SK-N-SH (cell line): ENCODE results near the gene CACFD1. TPM values are rescaled to one million over a fixed set of nuclear protein-coding genes. Genes with fewer than 3 reads are reported as not detected.

ENCODE experiments used
- CTCF ChIA-PET: fragments of 300-600, 350-600 bp; formaldehyde crosslinking; extraction: SDS; loops from one replicate; lab custom pipeline; 2021; lab: Yijun Ruan, JAX
- POLR2A ChIA-PET: fragments of 350-600 bp; sonication (Branson Sonifier 250); formaldehyde crosslinking; extraction: SDS; loops from one replicate; lab custom pipeline; 2020; ENCODE audit warnings: antibody characterized with exemption, inconsistent platforms; lab: Yijun Ruan, JAX
- DNase-seq: peaks from one replicate; pipeline ENCODE4 v3.0.0; 2012
- H2AFZ ChIP-seq: fragments of 200-600 bp; sonication (generic); 2 replicates; pipeline ENCODE4 v1.8.1; 2016; ENCODE audit warnings: antibody characterized with exemption, mild to moderate bottlenecking, low read depth
- H3F3A ChIP-seq: fragments of 200-600 bp; sonication (generic); replicated peaks from 2 replicates; pipeline ENCODE3; 2016; ENCODE audit warnings: antibody characterized with exemption, mild to moderate bottlenecking; ENCODE audit not compliant: insufficient read depth
- H3K27ac ChIP-seq, 2 experiments: fragments of 200-500 bp in 1 of 2; fragments of 200-600 bp in 1 of 2; sonication (Bioruptor generic) in 1 of 2; sonication (generic), shearing (Covaris generic) in 1 of 2; 2 replicates each; pipeline versions ENCODE4 v1.5.1 to v1.6.1; 2014 to 2016; ENCODE audit warnings: low read depth in 2 of 2, inconsistent platforms in 1 of 2, low read length in 1 of 2, mild to moderate bottlenecking in 1 of 2, mixed read lengths in 1 of 2
- H3K27me3 ChIP-seq: fragments of 200-600 bp; sonication (generic), shearing (Covaris generic); 2 replicates; pipeline ENCODE4 v1.6.1; 2016; ENCODE audit warnings: mixed run types; ENCODE audit not compliant: insufficient read depth
- H3K36me3 ChIP-seq, 2 experiments: fragments of 200-500 bp in 1 of 2; fragments of 200-600 bp in 1 of 2; sonication (Bioruptor generic) in 1 of 2; sonication (generic) in 1 of 2; replicated peaks in 1 of 2; 2 replicates each; pipeline versions ENCODE3 to v1.5.1; 2014 to 2016; ENCODE audit warnings: low read length in 1 of 2, mild to moderate bottlenecking in 1 of 2; ENCODE audit not compliant: insufficient read depth in 2 of 2, control insufficient read depth in 1 of 2
- H3K4me1 ChIP-seq, 2 experiments: fragments of 200-500 bp in 1 of 2; fragments of 200-600 bp in 1 of 2; sonication (Bioruptor generic) in 1 of 2; sonication (generic), shearing (Covaris generic) in 1 of 2; 2 replicates each; pipeline versions ENCODE4 v1.5.1 to v1.6.1; 2014 to 2016; ENCODE audit warnings: low read depth in 1 of 2, low read length in 1 of 2, mixed run types in 1 of 2; ENCODE audit not compliant: insufficient read depth in 2 of 2, control insufficient read depth in 1 of 2
- H3K4me2 ChIP-seq: fragments of 200-600 bp; sonication (generic), shearing (Covaris generic); 2 replicates; pipeline ENCODE4 v1.6.1; 2017; ENCODE audit warnings: mixed run types
- H3K4me3 ChIP-seq, 2 experiments: fragments of 200-500 bp in 1 of 2; fragments of 200-600 bp in 1 of 2; sonication (Bioruptor generic) in 1 of 2; sonication (generic), shearing (Covaris generic) in 1 of 2; 2 replicates each; pipeline versions ENCODE4 v1.5.1 to v1.8.1; 2014 to 2016; ENCODE audit warnings: low read depth in 2 of 2, inconsistent platforms in 1 of 2, low read length in 1 of 2, mild to moderate bottlenecking in 1 of 2, mixed read lengths in 1 of 2, moderate library complexity in 1 of 2
- H3K79me2 ChIP-seq: fragments of 200-600 bp; sonication (generic); 2 replicates; pipeline ENCODE4 v1.8.1; 2017; ENCODE audit warnings: mild to moderate bottlenecking; ENCODE audit not compliant: insufficient read depth
- H3K9ac ChIP-seq: fragments of 200-600 bp; sonication (generic); 2 replicates; pipeline ENCODE4 v1.6.1; 2017; ENCODE audit warnings: mixed run types
- H3K9me2 ChIP-seq: fragments of 200-600 bp; sonication (generic); 2 replicates; pipeline ENCODE4 v1.6.1; 2017; ENCODE audit warnings: mixed run types
- H3K9me3 ChIP-seq: fragments of 200-600 bp; sonication (generic); 2 replicates; pipeline ENCODE4 v1.6.1; 2017; ENCODE audit warnings: mixed run types, mild to moderate bottlenecking, moderate library complexity
- H4K20me1 ChIP-seq: fragments of 200-600 bp; sonication (generic); 2 replicates; pipeline ENCODE4 v1.6.1; 2017; ENCODE audit warnings: mild to moderate bottlenecking, mixed run types; ENCODE audit not compliant: insufficient read depth
- CTCF ChIP-seq: fragments of 200-600 bp; sonication (generic); IDR thresholded peaks from 2 replicates; pipeline ENCODE4 v1.6.1; 2017; ENCODE audit warnings: antibody characterized with exemption, mild to moderate bottlenecking, moderate library complexity
- EZH2phosphoT487 ChIP-seq: fragments of 200-600 bp; sonication (generic); IDR thresholded peaks from 2 replicates; pipeline ENCODE4 v1.6.1; 2017; ENCODE audit warnings: low read depth, mixed run types, mild to moderate bottlenecking, antibody characterized with exemption, moderate library complexity, borderline replicate concordance
- GABPA ChIP-seq: IDR thresholded peaks from 2 replicates; pipeline ENCODE4 v1.4.0; 2012; ENCODE audit warnings: low read depth, mild to moderate bottlenecking
- GATA2 ChIP-seq: sonication (generic); formaldehyde crosslinking; IDR thresholded peaks from 2 replicates; pipeline ENCODE4 v1.5.0; 2020; ENCODE audit warnings: mild to moderate bottlenecking, missing genetic modification reagents
- IRF3 ChIP-seq: fragments of 150-350 bp; IDR thresholded peaks from 2 replicates; pipeline ENCODE4 v1.6.1; 2016; ENCODE audit warnings: mild to moderate bottlenecking, low read depth, low read length
- JUND ChIP-seq: IDR thresholded peaks from 2 replicates; pipeline ENCODE4 v1.4.0; 2012
- MEF2A ChIP-seq: IDR thresholded peaks from 2 replicates; pipeline ENCODE4 v1.4.0; 2012; ENCODE audit warnings: low read depth, borderline replicate concordance
- NRF1 ChIP-seq: IDR thresholded peaks from 2 replicates; pipeline ENCODE4 v1.6.1; 2012; ENCODE audit warnings: low read depth, mild to moderate bottlenecking, low read length
- PBX3 ChIP-seq: IDR thresholded peaks from 2 replicates; pipeline ENCODE4; 2012
- RCOR1 ChIP-seq: fragments of 150-350 bp; IDR thresholded peaks from 2 replicates; pipeline ENCODE4 v1.6.1; 2017; ENCODE audit warnings: antibody characterized with exemption, low read length
- REST ChIP-seq: IDR thresholded peaks from 2 replicates; pipeline ENCODE4 v1.6.1; 2012; ENCODE audit warnings: mild to moderate bottlenecking, low read depth, low read length, moderate library complexity
- RFX5 ChIP-seq: IDR thresholded peaks from 2 replicates; pipeline ENCODE4 v1.6.1; 2012; ENCODE audit warnings: mild to moderate bottlenecking, improper control_type of control experiment, low read length
- RXRA ChIP-seq: IDR thresholded peaks from 2 replicates; pipeline ENCODE4 v1.4.0; 2012; ENCODE audit warnings: low read depth, mild to moderate bottlenecking, borderline replicate concordance
- SIN3A ChIP-seq: IDR thresholded peaks from 2 replicates; pipeline ENCODE4 v1.6.1; 2012; ENCODE audit warnings: low read depth, mild to moderate bottlenecking, low read length, moderate library complexity, borderline replicate concordance
- SMC3 ChIP-seq: IDR thresholded peaks from 2 replicates; pipeline ENCODE4 v1.6.1; 2012; ENCODE audit warnings: low read depth, low read length, improper control_type of control experiment
- YY1 ChIP-seq: IDR thresholded peaks from 2 replicates; pipeline ENCODE4 v1.4.0; 2012; ENCODE audit warnings: low read depth, mild to moderate bottlenecking
- WGBS: methylation state at CpG from one replicate; pipeline ENCODE4 v1.1.6; 2017; ENCODE audit warnings: low lambda C conversion rate; 5-methylcytosine and 5-hydroxymethylcytosine counted together
- polyA plus RNA-seq, 3 experiments: library from polyadenylated mRNA; depleted of rRNA; stranded (reverse); fragments of >200 nt; gene quantifications; 2 replicates each; pipeline ENCODE4 v1.2.3, GENCODE V29; 2012

Gene CACFD1
- polyA plus RNA-seq, 1 of the 3 experiments (the other 2 are of a cell fraction), result 16.8 TPM

GRCh38 chr9:133457748-133458147, 2.0 kb upstream of the CACFD1 start:
- H4K20me1 ChIP-seq, result no peaks in the 10 kb centered on the region
- no peak for DNase-seq
- CTCF ChIA-PET, result interaction anchor here (1.1 to 1.7 kb wide), 4 partner anchors 8 to 21 kb away, joined by 3 to 5 read pairs (median 4); no protein-coding TSS in a partner anchor
- H2AFZ ChIP-seq, result no peak overlapping the region
- H3K9me2 ChIP-seq, result no peaks in the 10 kb centered on the region
- TF ChIP-seq EZH2phosphoT487 (no peak), RXRA (no peak), SMC3 (no peak)
- TF ChIP-seq, all 33 proteins: peak for 0
- Histone ChIP-seq H3K27ac (no peak overlapping the region), H3F3A (peaks cover 2% of the 10 kb centered on the region), H3K27me3 (no peaks in the 10 kb centered on the region), H3K79me2 (no peaks in the 10 kb centered on the region), H3K9ac (no peak overlapping the region), H3K4me3 (no peak overlapping the region), H3K36me3 (no peaks in the 10 kb centered on the region), H3K4me1 (peaks cover 0 to 28% of the 10 kb centered on the region in 2 experiments; a peak in 1 of 4 replicates), H3K4me2 (no peak overlapping the region), H3K9me3 (no peaks in the 10 kb centered on the region)
- WGBS, result 95% methylated on average over 10 of the region's 11 CpGs
- POLR2A ChIA-PET, result no interaction called here

GRCh38 chr9:133458643-133459312, 1.0 kb upstream of the CACFD1 start:
- peak; percentile 52 for DNase-seq
- Histone ChIP-seq H3K9me3 (no peaks in the 10 kb centered on the region), H3K79me2 (no peaks in the 10 kb centered on the region), H4K20me1 (no peaks in the 10 kb centered on the region), H3F3A (peaks cover 2% of the 10 kb centered on the region), H2AFZ (peak overlapping the region; percentile 91), H3K9me2 (no peaks in the 10 kb centered on the region), H3K36me3 (peaks cover 0 to 2% of the 10 kb centered on the region in 2 experiments), H3K4me3 (peak overlapping the region; percentile 78 to 85), H3K9ac (no peak overlapping the region), H3K27me3 (no peaks in the 10 kb centered on the region), H3K27ac (peak overlapping the region in 1 of 2 experiments; percentile 76; a peak in 2 of 4 replicates), H3K4me2 (peak overlapping the region; percentile 93), H3K4me1 (peaks cover 0 to 26% of the 10 kb centered on the region in 2 experiments; a peak in 1 of 4 replicates)
- ChIA-PET POLR2A (interaction anchor here (0.8 to 2.0 kb wide), 10 partner anchors 9 to 177 kb away, joined by 3 to 15 read pairs (median 4); partner anchors contain the start of genes DBH, MED22, REXO4 and RPL7A), CTCF (interaction anchor here (0.9 to 1.6 kb wide), 6 partner anchors 9 to 271 kb away, joined by 3 to 8 read pairs (median 3); no protein-coding TSS in a partner anchor)
- 73% methylated on average over 7 of the region's 16 CpGs for WGBS
- no peak for TF ChIP-seq JUND
- no peak for TF ChIP-seq NRF1
- TF ChIP-seq GATA2 (CRISPR knock-in tag), result no peak
- TF ChIP-seq EZH2phosphoT487, result no peak
- no peak for TF ChIP-seq MEF2A
- no peak for TF ChIP-seq YY1
- no peak for TF ChIP-seq IRF3
- TF ChIP-seq CTCF, result no peak
- TF ChIP-seq SMC3, result no peak
- TF ChIP-seq RFX5, result no peak
- TF ChIP-seq PBX3, result no peak
- no peak for TF ChIP-seq RCOR1
- no peak for TF ChIP-seq GABPA
- no peak for TF ChIP-seq RXRA
- TF ChIP-seq REST, result no peak
- TF ChIP-seq SIN3A, result no peak
